Eye (tissue), 1 donor: ENCODE data around the gene P4HA2.

Experiments
- DNase-seq: peaks from one replicate; pipeline ENCODE4 v3.0.0-alpha.2; 2015

The P4HA2 gene

GRCh38 chr5:132246806-132247205 is 19.2 kb upstream of the P4HA2 start:
- DNase-seq: no peak

DNA sequence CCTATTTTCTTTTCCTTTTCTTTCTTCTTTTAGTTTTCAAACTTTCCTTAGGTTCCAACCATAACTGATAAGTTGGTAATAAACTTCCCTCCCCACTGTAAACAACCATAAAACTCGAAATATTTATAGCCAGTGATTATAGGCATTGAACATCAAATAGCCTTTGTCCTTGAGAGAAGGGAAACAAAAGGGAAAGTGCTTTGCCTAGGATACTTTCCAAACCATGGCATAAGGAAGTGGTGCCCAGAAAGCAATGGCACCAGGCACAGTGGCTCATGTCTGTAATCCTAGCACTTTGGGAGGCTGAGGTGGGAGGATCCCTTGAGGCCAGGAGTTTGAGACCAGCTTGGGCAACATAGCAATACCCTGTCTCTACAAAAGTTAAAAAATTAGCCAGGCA is 17.9 kb upstream of the P4HA2 start:
- DNase-seq: no peak

DNA sequence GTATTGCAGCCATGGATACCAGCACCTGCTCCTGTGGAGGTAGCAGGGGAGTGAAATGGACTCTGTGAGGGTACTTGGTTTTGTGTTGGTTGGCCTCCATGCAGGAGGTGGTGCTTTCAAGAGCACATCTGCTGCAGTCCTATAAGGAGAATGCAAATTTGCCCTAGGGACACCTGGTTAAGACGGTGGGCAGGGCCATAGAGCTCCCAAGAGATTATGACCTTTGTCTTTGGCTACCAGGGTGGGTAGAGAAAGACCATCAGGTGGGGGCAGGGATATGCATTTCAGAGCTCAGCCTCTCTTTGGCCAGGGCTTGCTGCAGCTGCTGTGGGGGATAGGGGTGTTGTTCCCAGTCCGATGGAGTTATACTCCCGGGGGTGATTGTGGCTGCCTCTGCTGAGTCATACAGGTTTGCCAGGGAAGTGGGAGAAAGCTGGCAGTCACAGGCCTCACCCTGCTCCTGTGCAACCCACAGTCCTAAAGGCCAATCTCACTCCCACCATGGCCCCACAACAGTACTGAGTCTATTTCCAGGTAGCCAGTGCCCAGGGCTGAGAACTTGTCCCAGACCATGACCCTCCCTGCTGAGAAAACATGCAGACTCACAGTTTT is 15.8 kb upstream of the P4HA2 start:
- no peak for DNase-seq

- DNase-seq: no peak
These were observed 12.1 kb upstream of the P4HA2 start for GRCh38 chr5:132239776-132240175.

DNA sequence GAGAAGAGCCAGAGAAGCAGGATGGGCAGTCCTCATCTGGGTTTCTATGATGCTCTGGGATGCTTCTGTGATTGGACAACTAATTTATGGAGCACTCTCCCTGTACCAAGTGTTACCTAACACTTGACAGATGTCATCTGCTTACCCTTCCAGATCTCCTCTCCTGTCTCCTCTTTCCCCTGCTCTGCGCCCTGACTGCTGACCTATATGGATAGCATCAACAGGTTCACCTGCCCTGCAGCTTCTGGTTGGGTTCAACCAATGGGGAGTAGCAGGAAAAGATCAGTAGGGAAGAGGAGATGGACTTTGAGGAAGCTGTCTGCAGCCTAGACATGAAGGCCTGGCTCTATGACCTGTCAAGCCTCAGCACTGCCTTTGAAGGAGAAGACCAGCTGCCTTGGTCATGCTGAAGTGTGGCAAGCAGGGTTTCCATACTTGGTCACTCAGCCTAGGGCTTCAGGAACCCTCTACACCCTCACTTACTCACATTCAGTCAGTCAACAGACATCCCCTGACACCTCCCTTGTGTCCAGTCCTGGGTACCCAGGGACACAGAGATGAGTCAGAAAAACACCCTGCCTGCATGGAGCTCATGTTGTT is 11.3 kb upstream of the P4HA2 start:
- no peak for DNase-seq

- DNase-seq: peak; percentile 87
These were observed 10.6 kb upstream of the P4HA2 start for GRCh38 chr5:132238169-132238744.

DNA sequence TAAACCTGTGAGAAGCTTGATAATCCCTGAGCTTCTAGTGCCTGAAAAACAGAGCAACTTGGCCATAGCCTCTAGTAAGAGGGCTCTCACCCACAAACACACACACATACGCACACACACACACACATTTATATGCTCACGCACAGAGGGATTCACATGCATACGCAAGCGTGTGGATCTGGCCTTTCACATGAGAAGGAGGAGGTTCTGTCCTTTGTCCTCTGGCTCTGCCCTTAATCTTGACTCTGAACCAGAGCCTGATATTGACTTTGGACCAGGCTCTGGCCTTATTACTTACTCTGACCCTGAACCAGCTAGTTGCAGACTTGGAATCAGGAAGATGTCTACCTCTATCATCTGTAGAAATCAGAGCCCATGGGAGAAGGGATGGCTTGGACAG is 10.0 kb upstream of the P4HA2 start:
- no peak for DNase-seq

- DNase-seq: no peak
These were observed 9.5 kb upstream of the P4HA2 start for GRCh38 chr5:132237141-132237540.

DNA sequence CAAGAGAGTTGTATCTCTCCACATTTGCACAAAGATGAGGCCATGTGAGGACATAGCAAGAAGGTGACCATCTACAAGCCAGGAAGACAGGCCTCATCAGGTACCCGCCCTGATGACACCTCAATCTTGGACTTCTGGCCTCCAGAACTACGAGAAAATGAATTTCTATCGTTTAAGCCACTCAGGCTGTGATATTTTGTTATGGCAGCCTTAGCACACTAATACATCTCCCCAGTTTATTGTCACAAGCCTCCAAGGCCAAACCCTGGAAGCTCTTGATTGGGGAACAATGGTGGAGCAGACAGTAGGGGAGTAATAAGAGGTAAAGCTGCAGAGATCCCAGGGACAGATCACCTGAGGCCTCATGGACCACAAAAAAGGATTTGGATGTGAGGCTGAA is 7.7 kb upstream of the P4HA2 start:
- no peak for DNase-seq

DNA sequence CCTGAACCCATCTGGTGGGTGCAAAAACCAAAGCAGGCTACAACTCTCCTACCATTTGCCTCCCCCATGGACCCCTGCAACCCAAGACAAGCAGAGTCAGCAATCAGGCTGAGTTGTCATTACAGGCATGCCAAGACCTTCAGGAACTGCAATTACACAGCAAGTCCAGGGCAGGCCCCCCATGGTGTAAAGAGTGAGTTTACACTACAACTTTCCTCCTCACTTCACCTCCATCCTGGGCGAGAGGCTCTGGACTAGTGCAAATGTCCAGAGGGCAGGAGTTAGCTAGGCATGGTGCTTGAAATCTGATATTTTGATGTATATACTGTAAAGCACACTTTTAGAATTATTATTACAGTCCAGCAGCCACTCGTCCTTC is 7.0 kb upstream of the P4HA2 start:
- no peak for DNase-seq

DNA sequence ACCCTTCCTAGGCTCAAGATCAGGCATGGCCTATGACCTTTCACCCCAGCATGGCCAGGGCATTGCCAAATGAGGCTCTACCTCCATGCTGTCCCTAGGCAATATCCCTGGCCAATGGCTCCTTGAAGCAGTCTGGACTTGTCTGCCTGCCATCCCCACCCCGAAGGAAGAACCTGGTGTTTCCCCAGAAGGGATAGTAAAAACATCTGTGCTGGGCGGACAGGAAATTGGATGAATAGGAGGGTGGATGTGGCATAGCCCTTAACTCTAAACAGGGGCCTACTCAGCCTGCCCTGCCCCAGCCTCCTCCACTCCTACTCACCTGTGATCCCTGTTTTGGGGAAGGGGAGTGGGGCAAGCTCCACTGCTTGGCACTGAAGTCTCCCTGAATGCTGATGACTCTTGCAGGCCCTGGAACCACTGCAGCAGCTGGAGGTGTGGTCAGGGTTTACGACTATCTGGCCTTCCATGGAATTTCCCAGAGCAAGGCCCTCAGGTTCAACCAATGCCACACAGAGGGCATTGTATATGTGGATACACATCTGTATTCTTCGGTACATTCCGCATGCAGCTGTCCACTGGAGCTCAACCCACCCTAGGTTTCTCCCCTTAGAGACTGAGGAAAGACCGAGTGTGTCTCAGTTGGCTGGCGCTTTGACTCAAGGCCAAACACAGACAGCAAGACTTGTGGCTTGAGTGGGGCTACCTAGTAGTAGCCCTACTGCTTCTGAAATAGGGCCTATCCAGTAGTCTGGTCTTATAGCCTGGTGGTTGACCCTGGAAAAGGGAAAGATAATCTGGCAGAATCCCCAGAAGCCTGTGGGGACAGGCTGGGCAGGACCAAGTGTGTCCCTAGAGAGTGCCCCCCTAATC is 6.4 kb upstream of the P4HA2 start:
- no peak for DNase-seq

DNA sequence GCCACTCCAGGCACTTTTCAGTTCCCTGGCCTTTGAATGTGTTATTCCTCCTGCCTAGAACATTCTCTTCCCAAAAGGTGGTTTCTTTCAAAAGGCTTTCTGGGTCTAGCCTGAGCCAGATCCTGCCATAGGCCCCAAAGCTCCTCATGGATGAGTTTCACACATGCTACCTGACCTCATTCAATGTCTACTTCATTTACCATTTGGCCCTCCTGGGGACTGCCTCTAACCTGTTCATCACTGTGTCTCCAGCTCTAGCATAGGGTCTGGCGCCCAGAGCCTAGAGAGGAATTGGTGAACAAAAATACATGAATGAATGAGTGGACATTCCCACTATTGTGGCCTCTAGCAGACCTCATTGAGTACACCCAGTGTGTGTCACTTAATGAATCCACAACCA is 5.4 kb upstream of the P4HA2 start:
- no peak for DNase-seq

- DNase-seq: no peak
These were observed 4.8 kb upstream of the P4HA2 start for GRCh38 chr5:132232465-132232864.

DNA sequence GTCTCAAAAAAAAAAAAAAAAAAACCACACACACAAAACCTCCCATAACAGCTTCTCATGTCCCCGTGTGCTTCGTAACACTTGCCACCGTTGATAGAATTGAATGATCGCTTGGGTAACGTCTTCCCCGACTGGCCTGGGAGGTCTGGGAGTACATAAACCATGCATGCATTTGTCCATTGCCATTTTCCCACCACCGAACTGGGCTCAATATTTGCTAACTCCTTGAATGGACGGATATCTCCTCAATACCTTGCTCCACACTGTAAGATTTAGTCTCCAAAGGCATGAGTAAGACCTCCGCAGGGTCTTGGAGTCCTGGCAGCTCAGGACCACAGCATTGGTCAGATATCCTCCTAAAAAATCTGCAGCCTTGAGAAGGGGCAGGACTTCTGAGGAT is 3.2 kb upstream of the P4HA2 start:
- no peak for DNase-seq

DNA sequence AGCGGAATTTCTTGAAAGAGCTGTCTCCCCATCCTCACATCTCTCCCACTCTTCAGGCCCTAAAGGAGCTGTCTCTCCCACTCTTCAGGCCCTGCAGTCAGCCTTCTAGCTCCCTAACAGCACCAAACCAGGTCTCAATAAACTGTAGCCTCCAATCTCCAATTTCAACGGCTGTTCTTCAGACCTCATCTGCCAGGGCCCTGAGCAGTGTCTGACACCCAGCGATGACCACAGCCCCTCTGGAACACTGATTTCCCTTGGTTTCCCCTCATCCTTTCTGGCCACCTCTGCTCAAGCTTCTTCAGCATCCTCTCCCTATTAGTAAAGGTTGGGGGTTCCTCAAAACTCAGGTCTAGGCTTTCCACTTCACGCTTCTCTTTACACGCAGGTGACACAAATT is 1.6 kb upstream of the P4HA2 start:
- DNase-seq: no peak

GRCh38 chr5:132228241-132229035 is 785 bp upstream of the P4HA2 start:
- DNase-seq: peak; percentile 20

- DNase-seq: no peak
These were observed 493 bp downstream of the P4HA2 start for GRCh38 chr5:132227235-132227484.

DNA sequence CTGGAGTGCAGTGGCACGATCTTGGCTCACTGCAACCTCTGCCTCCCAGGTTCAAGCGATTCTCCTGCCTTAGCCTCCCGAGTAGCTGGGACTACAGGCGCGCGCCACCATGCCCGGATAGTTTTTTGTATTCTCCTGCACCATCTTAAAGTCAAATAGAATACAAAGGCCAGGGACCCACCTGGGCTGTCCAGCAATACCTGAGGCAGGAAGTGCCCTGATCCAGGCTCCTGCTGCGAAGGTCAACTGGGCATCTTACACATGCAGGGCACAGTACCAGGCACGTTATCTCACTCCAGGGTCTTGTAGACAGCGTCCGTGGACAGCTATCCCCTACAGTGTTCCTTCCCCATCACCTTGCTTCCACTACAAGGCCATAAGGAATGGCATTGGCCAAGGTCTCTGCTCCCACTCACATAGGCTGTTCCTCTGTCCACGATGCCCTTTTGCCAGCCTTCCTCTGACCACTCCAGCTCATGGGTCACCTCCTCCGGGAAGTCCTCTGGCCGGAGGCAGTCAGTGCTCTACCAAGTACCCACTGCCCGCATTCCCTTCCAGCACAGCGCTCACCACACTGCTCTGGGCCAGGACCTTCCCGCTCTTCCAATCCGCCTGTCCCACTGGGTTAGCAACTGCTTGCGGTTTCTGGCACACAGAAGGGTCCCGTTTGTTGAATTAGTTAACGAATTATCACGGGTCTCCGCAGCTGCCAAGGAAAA is 978 bp downstream of the P4HA2 start:
- no peak for DNase-seq

DNA sequence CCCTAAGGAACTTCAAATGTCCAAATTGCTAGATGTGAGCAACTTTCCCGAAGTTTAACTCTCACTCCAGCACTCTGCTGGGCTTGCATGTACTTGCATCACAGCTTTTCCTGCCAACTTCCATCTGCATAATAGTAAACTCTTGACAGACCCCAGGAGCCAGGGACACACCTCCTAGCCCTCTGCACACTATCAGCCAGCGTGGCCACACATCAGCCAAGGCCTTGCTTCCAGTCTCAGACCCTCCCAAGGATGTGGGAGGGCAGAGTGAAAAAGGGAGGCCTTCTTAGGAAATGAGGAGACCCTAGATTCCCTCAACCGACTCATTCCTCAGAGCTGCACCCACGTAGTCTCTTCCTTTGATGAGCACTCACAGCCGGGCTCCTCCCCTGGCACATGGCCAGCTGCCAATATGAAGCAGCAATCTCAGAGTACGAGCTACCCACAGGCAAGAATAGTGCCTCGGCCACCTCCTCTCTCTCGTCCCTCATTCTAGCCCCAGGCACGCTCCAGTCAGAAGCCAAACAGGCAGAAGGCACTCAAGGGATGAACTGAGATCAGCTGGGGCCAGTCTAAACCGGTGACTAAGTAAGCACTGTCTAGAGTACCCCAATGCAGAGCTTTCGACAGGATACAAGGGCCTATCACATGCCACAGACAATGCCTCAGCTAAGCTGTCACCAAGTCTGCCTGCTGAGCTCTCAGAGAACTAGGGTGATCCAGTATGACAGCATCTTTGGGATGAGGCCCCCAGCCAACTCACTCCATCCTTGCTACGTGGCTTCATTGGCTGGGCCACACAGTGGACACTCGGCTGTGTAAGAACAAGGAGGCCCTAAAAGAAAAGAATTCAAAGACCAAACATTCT is 2.3 kb downstream of the P4HA2 start:
- peak; percentile 71 for DNase-seq

- DNase-seq: no peak
These were observed 2.9 kb downstream of the P4HA2 start for GRCh38 chr5:132224716-132225115.

DNA sequence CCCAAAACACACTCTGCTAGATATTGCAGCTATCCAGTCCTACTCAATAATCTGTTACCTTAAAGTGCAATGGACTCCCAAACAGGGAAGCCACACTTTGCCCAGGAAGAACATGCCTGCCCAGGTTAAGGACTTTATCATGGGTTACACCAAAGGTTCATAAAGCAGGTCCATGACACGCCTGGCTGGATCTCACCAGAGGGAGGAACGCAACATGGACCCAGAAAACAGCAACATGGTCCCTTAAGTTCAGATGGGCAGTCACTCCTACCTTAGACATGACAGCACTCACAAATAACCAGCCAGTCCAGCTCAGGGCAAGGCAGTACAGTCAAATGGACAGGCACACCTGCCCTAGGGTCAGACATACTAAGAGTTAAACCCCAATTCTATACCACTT is 3.8 kb downstream of the P4HA2 start:
- DNase-seq: no peak

DNA sequence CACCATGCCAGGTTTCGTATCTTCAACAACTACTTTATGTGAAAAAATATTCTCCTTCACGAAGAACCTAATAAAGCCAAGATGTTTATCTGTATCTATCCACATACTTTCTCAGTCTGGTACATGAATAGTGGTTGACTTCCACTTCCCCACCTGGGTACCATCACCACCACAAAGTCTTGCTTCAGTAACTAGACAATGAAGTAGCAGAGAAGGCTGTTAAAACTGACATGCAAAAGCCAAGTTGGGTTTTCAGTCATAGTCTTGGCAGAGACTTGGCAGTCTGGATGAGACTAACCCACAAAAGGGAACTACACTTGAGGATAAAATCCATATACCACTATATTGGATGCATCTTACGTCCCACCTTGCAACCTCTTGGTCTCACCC is 5.0 kb downstream of the P4HA2 start:
- DNase-seq: no peak
